Endothelial cell of umbilical vein (primary cell): ENCODE measurements around the gene HDAC7. TPM values are rescaled to one million over a fixed set of nuclear protein-coding genes. Genes with fewer than 3 reads are reported as not detected.

Source experiments
- BruUV-seq: library from RNA; stranded (reverse); fragments of 400-500 nt; replicated peaks from 2 replicates; lab custom pipeline; 2021; lab: Mats Ljungman, UMichigan
- CTCF ChIA-PET: fragments of 300-600, 350-600 bp; sonication (Branson Sonifier 250); formaldehyde crosslinking; loops from one replicate; lab custom pipeline; 2021; ENCODE audit warnings: antibody characterized with exemption, inconsistent platforms; lab: Charles Lee
- POLR2A ChIA-PET: fragments of 300-600, 350-600 bp; sonication (Branson Sonifier 250); formaldehyde crosslinking; loops from one replicate; lab custom pipeline; 2021; ENCODE audit warnings: antibody characterized with exemption, inconsistent platforms; lab: Charles Lee
- DNase-seq: peaks from one replicate; pipeline ENCODE4 v3.0.0-alpha.2; 2011; ENCODE audit warnings: low read depth, low spot score
- FAIRE-seq: peaks from 2 replicates; lab custom pipeline; 2011; peaks lifted over from hg19 to GRCh38; lab: Jason Lieb, UNC
- H2AFZ ChIP-seq: 2 replicates; pipeline ENCODE4 v1.6.0; 2012; ENCODE audit warnings: low read depth, low read length, control low read depth, inconsistent platforms
- H3K27ac ChIP-seq: 2 replicates; pipeline ENCODE4 v1.5.1; 2011; ENCODE audit warnings: low read depth, mild to moderate bottlenecking, control low read depth, low read length, moderate library complexity; ENCODE audit not compliant: insufficient read depth
- H3K27me3 ChIP-seq, 2 experiments: 2 replicates each; pipeline versions ENCODE4 v1.6.0 to v1.6.1; 2011; ENCODE audit warnings: low read length in 2 of 2, mixed read lengths in 1 of 2; ENCODE audit not compliant: control insufficient read depth in 2 of 2, insufficient read depth in 2 of 2
- H3K36me3 ChIP-seq, 2 experiments: 2 replicates in 1 of 2; 3 replicates in 1 of 2; pipeline ENCODE4 v1.5.1; 2011; ENCODE audit warnings: low read length in 2 of 2, mild to moderate bottlenecking in 1 of 2, moderate library complexity in 1 of 2; ENCODE audit not compliant: control insufficient read depth in 2 of 2, insufficient read depth in 2 of 2; ENCODE audit errors: extremely low read depth in 1 of 2
- H3K4me1 ChIP-seq: 3 replicates; pipeline ENCODE4 v1.5.1; 2011; ENCODE audit warnings: mild to moderate bottlenecking, low read length; ENCODE audit not compliant: control insufficient read depth, insufficient read depth; ENCODE audit errors: extremely low read depth
- H3K4me2 ChIP-seq: 2 replicates; pipeline ENCODE4 v1.6.1; 2011; ENCODE audit warnings: low read length, control low read depth, mixed read lengths; ENCODE audit not compliant: insufficient read depth
- H3K4me3 ChIP-seq, 3 experiments: fragments of 200-600 bp in 1 of 3; sonication (generic), shearing (Covaris generic) in 1 of 3; replicated peaks in 1 of 3; 2 replicates each; pipeline ENCODE4 v1.5.1; 2011 to 2016; ENCODE audit warnings: control low read depth in 3 of 3, low read length in 3 of 3, mild to moderate bottlenecking in 2 of 3, inconsistent platforms in 1 of 3, low read depth in 1 of 3, moderate library complexity in 1 of 3; ENCODE audit not compliant: insufficient read depth in 1 of 3
- H3K79me2 ChIP-seq: 2 replicates; pipeline ENCODE4 v1.6.0; 2012; ENCODE audit warnings: low read length, inconsistent platforms; ENCODE audit not compliant: control insufficient read depth, insufficient read depth
- H3K9ac ChIP-seq: replicated peaks from 2 replicates; pipeline ENCODE3; 2011; ENCODE audit warnings: low read length, control low read depth; ENCODE audit not compliant: insufficient read depth; ENCODE audit errors: extremely low read depth
- H3K9me1 ChIP-seq: replicated peaks from 3 replicates; pipeline ENCODE4 v1.6.0; 2011; ENCODE audit warnings: mild to moderate bottlenecking, low read length; ENCODE audit not compliant: control insufficient read depth, insufficient read depth; ENCODE audit errors: extremely low read depth
- H3K9me3 ChIP-seq: replicated peaks from 2 replicates; pipeline ENCODE4 v1.5.1; 2012; ENCODE audit warnings: low read length, inconsistent platforms; ENCODE audit not compliant: control insufficient read depth, insufficient read depth
- H4K20me1 ChIP-seq: replicated peaks from 2 replicates; pipeline ENCODE3; 2011; ENCODE audit warnings: mild to moderate bottlenecking, low read length; ENCODE audit not compliant: control insufficient read depth, insufficient read depth; ENCODE audit errors: extremely low read depth
- EZH2 ChIP-seq: IDR thresholded peaks from 2 replicates; pipeline ENCODE4 v1.6.1; 2012; ENCODE audit warnings: borderline replicate concordance, low read depth, mild to moderate bottlenecking, moderate library complexity, low read length, inconsistent platforms; ENCODE audit not compliant: severe bottlenecking
- FOS ChIP-seq: IDR thresholded peaks from 2 replicates; pipeline ENCODE4 v1.6.1; 2011; ENCODE audit warnings: mild to moderate bottlenecking, low read length, moderate library complexity, borderline replicate concordance; ENCODE audit not compliant: insufficient read depth
- GATA2 ChIP-seq: IDR thresholded peaks from 2 replicates; pipeline ENCODE4 v1.7.0; 2011; ENCODE audit warnings: low read depth, mild to moderate bottlenecking, moderate library complexity, mixed read lengths, low read length; ENCODE audit not compliant: insufficient read length, insufficient read depth
- JUN ChIP-seq: IDR thresholded peaks from 2 replicates; pipeline ENCODE4 v1.6.1; 2011; ENCODE audit warnings: borderline replicate concordance, low read depth; ENCODE audit not compliant: insufficient read length, insufficient read depth
- MYC ChIP-seq: IDR thresholded peaks from one replicate; pipeline ENCODE4 v1.6.1; 2011; ENCODE audit warnings: mild to moderate bottlenecking, low read depth, low read length
- POLR2A ChIP-seq: IDR thresholded peaks from 2 replicates; pipeline ENCODE4 v1.6.1; 2012; ENCODE audit warnings: low read depth, mild to moderate bottlenecking, control low read depth, low read length
- POLR2AphosphoS5 ChIP-seq: IDR thresholded peaks from 2 replicates; pipeline ENCODE4 v1.6.1; 2012; ENCODE audit warnings: low read depth, mild to moderate bottlenecking, control low read depth, low read length, moderate library complexity; ENCODE audit not compliant: insufficient read depth
- dilution Hi-C: fragments of 300-500 bp; cut with MboI; formaldehyde crosslinking; loops from one replicate; pipeline ENCODE4 v1.15.0; 2019; ENCODE audit warnings: low sequenced_read_pairs; ENCODE audit not compliant: extremely low pct_ligation_motif_present
- intact Hi-C: fragments of 100-400 bp; cut with micrococcal nuclease; formaldehyde crosslinking; loops from one replicate; pipeline ENCODE4 v1.10.0; 2022
- polyA plus RNA-seq, 4 experiments: library from polyadenylated mRNA; depleted of rRNA in 3 of 4; stranded (reverse) in 3 of 4; unstranded in 1 of 4; fragments of >200 nt; gene quantifications; 2 replicates each; pipeline versions ENCODE4 v1.2.1 to v1.2.3, GENCODE V29; 2011 to 2012; ENCODE audit warnings: missing spikeins in 1 of 4
- total RNA-seq: library from RNA; stranded (reverse); gene quantifications from 2 replicates; pipeline ENCODE4 v1.2.3, GENCODE V29; 2021
- TF ChIP-seq, protein P1 (sequence below), 2 donors: IDR thresholded peaks; 1 replicate in 1 of 2; 2 replicates in 1 of 2; pipeline ENCODE4 v1.5.1; 2011; ENCODE audit warnings: low read length in 2 of 2, mild to moderate bottlenecking in 2 of 2, moderate library complexity in 2 of 2, control low read depth in 1 of 2, inconsistent platforms in 1 of 2, low read depth in 1 of 2; ENCODE audit not compliant: insufficient read depth in 1 of 2; ENCODE audit errors: extremely low read depth in 1 of 2
- TF ChIP-seq, protein P2 (sequence below): IDR thresholded peaks from 2 replicates; pipeline ENCODE4 v1.6.1; 2011; ENCODE audit not compliant: insufficient read depth, insufficient read length

The HDAC7 gene
- total and polyA plus RNA-seq, 2 donors (not counting 3 experiments of a cell fraction or from before 2014, with no cell fraction given), result 119 to 249 TPM

DNA sequence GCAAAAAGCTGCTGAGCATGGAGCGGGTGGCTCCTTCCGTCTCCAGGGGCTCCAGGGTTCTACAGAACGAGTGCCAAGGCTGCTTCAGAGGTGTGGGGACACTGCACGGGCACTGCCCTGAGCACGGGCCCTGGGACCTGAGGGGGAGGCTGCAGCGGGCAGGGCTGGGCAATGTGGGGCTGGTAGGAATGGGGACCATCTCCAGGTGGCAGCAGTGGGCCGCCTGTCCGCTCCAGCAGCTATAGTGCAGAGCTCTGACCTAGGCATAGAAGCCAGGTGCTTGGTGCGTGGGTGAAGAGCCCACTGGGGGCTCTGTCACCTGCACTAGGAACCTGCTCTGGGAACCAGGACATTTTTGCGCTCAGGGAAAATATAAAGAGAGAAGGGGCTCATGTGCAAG, 22.3 kb downstream of the HDAC7 start:
- H3K79me2 ChIP-seq, result peaks cover 51% of the 10 kb centered on the region
- FAIRE-seq (peak; percentile 38), DNase-seq (no peak)
- no peak overlapping the region for H3K4me3 ChIP-seq
- no peak overlapping the region for H3K4me2 ChIP-seq
- ChIA-PET POLR2A (interaction anchor here (0.7 to 2.0 kb wide), 2 partner anchors 15 to 41 kb away, joined by 3 to 6 read pairs; no protein-coding TSS in a partner anchor), CTCF (interaction anchor here (1.3 to 15.8 kb wide), 2 partner anchors 11 to 38 kb away, joined by 4 to 427 read pairs; no protein-coding TSS in a partner anchor)
- no peak overlapping the region for H2AFZ ChIP-seq
- no peaks in the 10 kb centered on the region for H3K9me3 ChIP-seq
- TF ChIP-seq, protein P1, sequence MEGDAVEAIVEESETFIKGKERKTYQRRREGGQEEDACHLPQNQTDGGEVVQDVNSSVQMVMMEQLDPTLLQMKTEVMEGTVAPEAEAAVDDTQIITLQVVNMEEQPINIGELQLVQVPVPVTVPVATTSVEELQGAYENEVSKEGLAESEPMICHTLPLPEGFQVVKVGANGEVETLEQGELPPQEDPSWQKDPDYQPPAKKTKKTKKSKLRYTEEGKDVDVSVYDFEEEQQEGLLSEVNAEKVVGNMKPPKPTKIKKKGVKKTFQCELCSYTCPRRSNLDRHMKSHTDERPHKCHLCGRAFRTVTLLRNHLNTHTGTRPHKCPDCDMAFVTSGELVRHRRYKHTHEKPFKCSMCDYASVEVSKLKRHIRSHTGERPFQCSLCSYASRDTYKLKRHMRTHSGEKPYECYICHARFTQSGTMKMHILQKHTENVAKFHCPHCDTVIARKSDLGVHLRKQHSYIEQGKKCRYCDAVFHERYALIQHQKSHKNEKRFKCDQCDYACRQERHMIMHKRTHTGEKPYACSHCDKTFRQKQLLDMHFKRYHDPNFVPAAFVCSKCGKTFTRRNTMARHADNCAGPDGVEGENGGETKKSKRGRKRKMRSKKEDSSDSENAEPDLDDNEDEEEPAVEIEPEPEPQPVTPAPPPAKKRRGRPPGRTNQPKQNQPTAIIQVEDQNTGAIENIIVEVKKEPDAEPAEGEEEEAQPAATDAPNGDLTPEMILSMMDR (IDR thresholded peaks at IDR 0.05; ENCODE audit: extremely low read depth in 1 of 2, insufficient read depth in 1 of 2, low read depth in 1 of 2, low read length in 2 of 2), result peak; percentile 6 to 45
- no peak for TF ChIP-seq MYC
- H3K27me3 ChIP-seq, result no peaks in the 10 kb centered on the region
- intact Hi-C loops (loop anchor here (1.0 kb wide), 1 partner anchor 40 kb away; no protein-coding TSS in a partner anchor), dilution Hi-C loops (no loop called here)
- peaks cover 25 to 66% of the 10 kb centered on the region in 2 experiments for H3K36me3 ChIP-seq
- H4K20me1 ChIP-seq, result no peaks in the 10 kb centered on the region
- no peak overlapping the region for H3K9ac ChIP-seq
- H3K9me1 ChIP-seq, result no peaks in the 10 kb centered on the region
- peaks cover 23% of the 10 kb centered on the region for H3K4me1 ChIP-seq
- no TSS peak for BruUV-seq
- no peak overlapping the region for H3K27ac ChIP-seq

DNA sequence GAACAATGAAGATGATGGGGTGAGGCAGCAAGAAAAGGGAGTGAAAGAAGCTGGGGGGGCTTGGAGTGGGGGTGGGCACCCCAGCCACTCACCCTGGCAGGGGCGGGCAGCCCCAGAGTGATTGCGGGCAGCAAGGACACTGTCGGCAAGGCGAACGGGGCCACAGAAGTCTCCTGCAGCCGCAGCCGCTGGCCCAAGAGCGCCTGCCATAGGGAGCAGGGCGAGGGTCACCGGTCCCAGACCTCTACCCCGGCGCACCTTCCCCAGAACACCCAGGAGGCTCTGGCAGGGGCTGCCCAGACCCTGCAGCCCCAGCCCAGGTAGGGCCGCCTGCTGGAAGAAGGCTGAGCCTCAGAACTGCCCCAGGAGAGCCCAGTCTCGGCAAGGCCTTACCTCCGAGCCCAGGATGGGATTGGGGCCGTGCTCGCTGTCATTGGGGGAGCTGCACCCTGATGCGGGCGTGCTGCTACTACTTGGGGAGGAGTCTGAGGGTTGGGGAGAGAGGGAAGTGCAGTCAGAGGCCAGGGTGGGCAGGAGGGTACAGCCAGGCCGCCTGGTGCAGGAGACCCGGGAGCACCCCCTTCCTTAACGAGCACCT, 23.8 kb downstream of the HDAC7 start:
- TF ChIP-seq POLR2AphosphoS5 (no peak), JUN (no peak), POLR2A (no peak), MYC (no peak), GATA2 (no peak), FOS (no peak), EZH2 (no peak)
- TF ChIP-seq, protein P1 (IDR thresholded peaks at IDR 0.05; ENCODE audit: extremely low read depth in 1 of 2, insufficient read depth in 1 of 2, low read depth in 1 of 2, low read length in 2 of 2), result no peak
- TF ChIP-seq, protein P2, sequence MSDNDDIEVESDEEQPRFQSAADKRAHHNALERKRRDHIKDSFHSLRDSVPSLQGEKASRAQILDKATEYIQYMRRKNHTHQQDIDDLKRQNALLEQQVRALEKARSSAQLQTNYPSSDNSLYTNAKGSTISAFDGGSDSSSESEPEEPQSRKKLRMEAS, result no peak
- Histone ChIP-seq H3K27me3 (no peaks in the 10 kb centered on the region), H3K79me2 (peaks cover 36% of the 10 kb centered on the region), H3K9me3 (no peaks in the 10 kb centered on the region), H4K20me1 (no peaks in the 10 kb centered on the region), H3K27ac (no peak overlapping the region), H3K4me2 (no peak overlapping the region), H3K9ac (no peak overlapping the region), H3K36me3 (peaks cover 29 to 76% of the 10 kb centered on the region in 2 experiments), H3K4me1 (peaks cover 8% of the 10 kb centered on the region), H3K9me1 (no peaks in the 10 kb centered on the region), H2AFZ (no peak overlapping the region), H3K4me3 (no peak overlapping the region)
- POLR2A ChIA-PET, result no interaction called here
- dilution Hi-C loops (no loop called here), intact Hi-C loops (no loop called here)
- CTCF ChIA-PET, result interaction anchor here (15.8 kb wide), 1 partner anchor 39 kb away, joined by 427 read pairs; no protein-coding TSS in a partner anchor
- FAIRE-seq (no peak), DNase-seq (no peak)
- BruUV-seq, result no TSS peak
